GM18507 (cell line): Measurements from ENCODE around the gene UBE4B.
"Not testable (repeated sequence)": the region's sequence is repeated elsewhere in the genome, so short reads cannot be mapped to it uniquely, and the experiment has no call there.

Experiments used
- DNase-seq: peaks from one replicate; pipeline ENCODE4 v3.0.0; 2011; ENCODE audit warnings: low read depth; ENCODE audit not compliant: insufficient read length; ENCODE audit errors: extremely low spot score
- FAIRE-seq: peaks from 2 replicates; lab custom pipeline; 2011; peaks lifted over from hg19 to GRCh38; lab: Jason Lieb, UNC

UBE4B gene

DNA sequence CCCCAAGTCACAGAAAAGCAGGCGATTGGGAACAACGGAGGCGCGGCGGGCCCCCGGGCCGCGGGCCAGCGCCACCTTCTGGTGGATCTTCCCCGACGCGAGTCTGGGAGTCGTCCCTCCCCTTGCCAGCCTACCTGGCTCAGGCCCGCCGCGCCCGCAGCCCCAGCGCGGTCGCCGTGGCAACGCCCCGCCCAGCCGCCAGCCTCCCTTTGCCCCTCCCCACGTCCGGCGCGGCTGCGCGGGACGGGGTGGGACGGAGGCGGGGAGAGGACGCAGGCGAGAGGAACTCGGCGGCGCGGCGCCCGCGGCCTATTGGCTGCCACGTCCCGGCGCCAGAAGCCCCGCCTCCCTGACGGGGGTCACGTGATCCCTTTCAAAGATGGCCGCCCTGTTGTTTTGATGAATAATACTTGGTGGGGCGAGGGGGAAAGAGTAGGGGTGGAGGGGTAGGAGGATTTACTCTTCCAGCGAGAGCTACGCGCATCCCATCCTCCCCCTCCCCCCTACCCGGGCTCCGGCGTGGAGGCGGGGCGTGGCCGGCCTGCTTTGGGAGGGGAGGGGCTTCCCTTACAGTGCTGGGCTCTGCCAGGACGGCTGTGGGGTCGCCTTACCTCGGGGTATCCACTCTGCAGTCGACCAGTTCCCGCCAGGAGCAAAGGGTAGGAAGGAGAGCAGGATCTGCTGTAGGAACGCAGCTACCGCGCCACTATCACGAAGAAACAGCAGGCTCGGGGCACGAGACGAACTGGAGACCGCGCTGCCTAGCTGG, at the start of gene UBE4B:
Gene UBE4B (plus strand): TSS at position 369 of the 769 bp plus-strand sequence. CDS start 713 bp downstream, outside the sequence.
- FAIRE-seq (peak; percentile 95), DNase-seq (peak; percentile 96)

DNA sequence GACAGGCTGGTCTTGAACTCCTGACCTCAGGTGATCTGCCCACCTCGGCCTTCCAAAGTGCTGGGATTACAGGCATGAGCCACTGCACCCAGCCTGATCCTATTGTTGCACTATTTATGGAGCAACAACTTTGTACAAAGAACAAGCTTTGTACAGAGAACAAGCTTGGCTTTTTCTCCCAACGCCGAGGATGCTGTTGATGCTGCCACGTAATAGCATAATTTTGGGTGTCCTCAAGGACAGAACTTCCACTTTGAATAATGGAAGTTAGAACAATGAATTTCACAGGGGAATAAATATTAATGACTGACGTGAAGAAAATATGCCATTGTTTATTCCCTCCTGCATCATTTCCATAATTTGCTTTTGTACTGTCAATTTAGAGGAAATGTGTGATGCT, 48.5 kb upstream of the UBE4B start:
- DNase-seq (no peak), FAIRE-seq (no peak)

DNA sequence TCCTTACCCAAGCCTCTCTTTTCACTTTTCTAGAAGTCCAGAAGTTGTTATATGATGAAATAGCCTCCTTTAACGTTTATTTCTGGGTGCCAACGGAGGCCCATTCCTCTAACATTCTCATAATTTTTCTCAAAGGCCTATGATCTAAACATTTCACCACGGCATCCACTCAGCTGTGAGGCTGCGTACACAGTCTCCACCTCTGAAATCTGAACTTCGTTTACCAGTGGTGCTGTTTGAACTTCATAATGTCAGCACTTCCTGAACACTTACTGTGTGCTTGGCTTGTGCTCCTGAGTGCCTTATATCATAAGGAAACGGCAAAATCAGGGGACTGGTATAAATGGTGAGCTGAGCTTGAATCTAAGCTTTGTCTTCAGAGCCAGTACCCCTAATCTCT, 47.8 kb upstream of the UBE4B start:
- no peak for FAIRE-seq

DNA sequence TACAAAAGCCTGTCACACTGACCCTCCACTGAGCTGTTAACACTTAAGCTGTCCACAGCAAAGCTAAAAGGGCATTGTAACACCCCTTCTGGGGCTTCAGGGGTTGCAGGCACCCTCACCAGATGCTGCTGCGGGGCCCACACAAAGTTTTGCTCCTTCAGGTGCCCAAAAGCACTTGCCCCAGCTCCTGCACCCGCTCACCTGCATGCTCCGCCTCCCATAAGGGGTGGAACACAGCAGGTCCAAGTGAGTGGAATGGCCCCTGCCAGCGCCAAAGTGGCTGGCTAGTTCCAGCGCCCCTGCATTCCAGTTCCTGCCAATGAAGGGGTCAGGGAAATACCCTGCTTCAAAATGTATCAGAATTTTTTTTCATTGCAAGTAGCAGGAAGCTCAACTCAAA, 43.0 kb upstream of the UBE4B start:
- no peak for FAIRE-seq
- DNase-seq: no peak

More for the DNA sequence above, 47.8 kb upstream of the UBE4B start:
- no peak for DNase-seq

DNA sequence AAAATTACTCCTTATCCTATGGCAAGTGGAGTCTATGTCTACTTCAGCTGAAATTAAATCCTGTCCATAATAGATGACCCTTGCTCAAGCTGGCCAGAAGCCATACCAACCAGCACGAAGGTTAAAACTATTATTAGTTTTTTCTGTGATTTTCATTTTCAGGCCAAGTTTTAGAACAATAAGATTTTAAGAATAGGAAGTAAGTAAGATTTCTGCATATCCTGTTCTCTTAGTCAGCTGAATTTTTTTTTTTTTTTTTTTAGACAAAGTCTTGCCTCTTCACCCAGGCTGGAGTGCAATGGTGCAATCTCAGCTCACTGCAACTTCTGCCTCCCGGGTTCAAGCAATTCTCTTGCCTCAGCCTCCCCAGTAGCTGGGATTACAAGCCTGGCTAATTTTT, 41.8 kb upstream of the UBE4B start:
- DNase-seq (no peak), FAIRE-seq (no peak)

DNA sequence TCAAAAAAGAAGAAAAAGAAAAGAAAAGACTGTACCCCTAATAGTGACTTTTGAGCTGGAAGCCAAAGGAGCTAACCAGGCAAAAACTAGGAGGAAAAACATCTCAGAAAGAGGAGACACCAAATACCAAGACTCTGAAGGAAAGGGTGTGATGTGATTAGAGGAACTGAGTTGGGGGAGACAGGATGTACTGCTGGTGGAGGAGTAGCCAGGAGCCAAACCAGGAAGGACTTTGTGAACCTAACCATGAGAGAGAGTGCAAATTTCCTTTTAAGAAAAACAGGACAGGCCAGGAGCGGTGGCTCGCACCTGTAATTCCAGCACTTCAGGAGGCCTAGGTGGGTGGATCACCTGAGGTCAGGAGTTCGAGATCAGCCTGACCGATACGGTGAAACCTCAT, 39.8 kb upstream of the UBE4B start:
- DNase-seq: no peak
- no peak for FAIRE-seq

DNA sequence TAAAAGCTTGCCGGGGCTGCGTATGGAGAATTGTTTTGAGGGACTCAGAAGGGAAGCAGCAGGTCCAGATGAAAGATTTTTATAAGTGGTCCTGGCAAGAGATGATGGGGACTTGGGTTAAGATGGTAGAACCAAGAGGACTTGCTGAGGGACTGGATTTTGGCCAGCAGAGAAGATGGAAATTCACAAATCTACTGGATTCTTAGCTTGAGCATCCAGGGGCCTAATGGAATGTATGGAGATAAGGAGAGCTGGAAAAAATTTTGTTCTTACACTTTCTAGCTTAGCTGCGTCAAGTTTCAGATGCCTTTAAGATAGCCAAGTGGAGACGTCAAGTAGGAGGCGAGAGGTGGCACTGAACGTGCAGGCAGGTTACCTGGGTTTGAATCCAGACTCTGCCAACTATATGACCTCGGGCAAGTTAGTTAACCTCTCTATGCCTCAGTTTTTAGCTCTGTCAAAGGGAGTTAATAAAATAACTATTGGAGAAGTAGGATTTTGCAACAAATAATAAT, 39.1 kb upstream of the UBE4B start:
- FAIRE-seq: no peak
- no peak for DNase-seq

DNA sequence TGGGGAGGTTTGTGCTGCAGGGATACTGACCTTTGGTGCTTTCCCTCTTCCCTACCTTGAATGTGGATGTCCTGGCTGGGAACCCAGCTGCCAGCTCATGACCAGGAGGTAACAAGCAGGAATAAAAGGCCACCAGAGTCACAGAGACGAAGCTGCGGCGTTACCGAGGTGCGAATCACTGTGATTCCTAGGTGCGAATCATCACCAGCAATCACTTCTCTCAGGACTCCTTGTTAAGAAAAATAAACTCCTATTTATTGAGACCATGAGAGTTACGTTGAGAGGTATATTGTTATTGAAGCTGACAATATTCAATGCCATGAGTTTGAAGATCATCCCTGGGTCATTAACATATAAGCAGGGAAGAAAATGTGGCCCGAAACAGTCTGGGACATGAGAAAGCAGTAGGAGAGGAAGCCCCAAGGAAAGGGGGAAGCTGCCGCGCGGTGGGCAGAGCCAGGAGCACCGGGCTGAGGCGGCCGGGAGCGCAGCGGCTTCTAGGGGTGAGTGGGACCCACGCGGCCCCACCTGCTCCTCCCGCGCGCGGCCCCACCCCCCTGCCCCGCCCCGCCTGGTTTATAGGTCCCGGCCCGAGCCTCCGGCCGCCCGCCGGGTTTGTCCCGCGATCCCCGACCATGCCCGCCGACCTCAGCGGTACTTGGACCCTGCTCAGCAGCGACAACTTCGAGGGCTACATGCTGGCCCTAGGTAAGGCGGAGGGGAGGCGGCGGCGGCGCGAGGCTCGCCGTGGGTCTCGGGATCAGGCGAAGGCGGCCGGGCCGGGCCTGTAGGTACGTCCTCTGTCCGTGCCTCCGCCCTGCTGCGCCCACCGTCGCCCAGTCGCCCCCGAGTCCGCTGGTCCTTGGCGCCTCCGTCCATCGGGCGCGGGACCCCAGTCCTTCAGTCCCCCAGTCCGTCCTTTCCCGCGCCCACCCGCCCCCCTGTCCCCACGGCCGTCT, 35.9 kb upstream of the UBE4B start, which contains the start of gene RBP7:
Gene RBP7 (plus strand): TSS at position 605 of the 959 bp plus-strand sequence. CDS start 31 bp downstream, at position 636.
- DNase-seq (no peak), FAIRE-seq (no peak)

DNA sequence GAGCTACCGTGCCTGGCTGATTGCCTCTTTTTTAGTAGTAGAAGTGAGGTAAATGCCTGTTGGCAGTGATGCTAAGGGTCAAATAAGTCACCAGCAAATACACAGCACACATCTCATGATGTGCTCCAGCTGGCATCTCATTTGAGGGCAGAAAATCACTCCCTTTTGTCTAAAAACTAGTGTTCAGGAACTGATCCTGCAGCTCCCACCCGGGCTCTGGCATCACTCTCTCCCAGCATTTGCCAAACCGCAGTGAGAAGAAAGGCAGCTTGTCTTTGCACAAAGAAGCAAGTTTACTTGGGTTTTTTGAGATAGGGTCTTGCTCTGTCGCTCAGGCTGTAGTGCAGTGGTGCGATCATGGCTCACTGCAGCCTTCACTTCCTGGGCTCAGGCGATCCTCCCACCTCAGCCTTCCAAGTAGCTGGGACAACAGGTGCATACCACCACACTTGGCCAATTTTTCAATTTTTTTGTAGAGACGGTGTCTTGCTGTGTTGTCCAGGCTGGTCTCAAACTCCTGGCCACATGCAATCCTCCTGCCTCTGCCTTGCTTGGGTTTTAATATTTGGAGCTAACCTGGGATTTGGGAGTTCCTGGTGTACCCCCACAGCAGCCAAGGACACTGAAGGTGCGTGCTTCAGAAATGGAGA, 31.6 kb upstream of the UBE4B start:
- FAIRE-seq (no peak), DNase-seq (no peak)

DNA sequence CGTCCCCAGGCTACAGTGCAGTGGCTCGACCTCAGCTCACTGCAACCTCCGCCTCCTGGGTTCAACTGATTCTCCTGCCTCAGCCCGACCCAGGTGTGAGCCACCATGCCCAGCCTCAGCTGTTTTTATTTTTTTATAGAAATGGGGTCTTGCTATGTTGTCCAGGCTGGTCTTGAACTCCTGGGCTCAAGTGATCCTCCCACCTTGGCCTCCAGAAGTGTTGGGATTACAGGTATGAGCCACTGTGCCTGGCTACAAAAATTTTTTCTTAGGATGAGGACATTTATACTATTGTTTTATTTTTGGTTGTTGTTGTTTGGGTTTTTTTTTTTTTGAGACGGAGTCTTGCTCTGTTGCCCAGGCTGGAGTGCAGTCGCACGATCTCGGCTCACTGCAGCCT, 27.5 kb upstream of the UBE4B start:
- not testable (repeated sequence) for FAIRE-seq, DNase-seq

DNA sequence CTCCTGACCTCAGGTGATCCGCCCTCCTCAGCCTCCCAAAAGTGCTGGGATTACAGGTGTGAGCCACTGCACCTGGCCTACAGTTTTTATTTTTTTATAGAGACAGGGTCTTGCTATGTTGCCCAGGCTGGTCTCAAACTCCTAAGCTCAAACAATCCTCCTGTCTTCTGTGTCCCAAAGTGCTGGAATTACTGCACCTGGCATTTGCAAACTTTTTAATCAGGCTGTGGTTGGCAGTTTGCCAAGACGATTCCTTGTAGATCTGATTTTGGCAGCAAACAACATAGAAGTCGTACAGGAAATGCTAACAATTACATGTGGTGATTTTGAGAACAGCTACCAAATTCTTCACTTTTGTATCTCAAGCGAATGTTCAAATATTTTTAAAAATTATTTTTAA, 25.6 kb upstream of the UBE4B start:
- FAIRE-seq: no peak
- DNase-seq: no peak

DNA sequence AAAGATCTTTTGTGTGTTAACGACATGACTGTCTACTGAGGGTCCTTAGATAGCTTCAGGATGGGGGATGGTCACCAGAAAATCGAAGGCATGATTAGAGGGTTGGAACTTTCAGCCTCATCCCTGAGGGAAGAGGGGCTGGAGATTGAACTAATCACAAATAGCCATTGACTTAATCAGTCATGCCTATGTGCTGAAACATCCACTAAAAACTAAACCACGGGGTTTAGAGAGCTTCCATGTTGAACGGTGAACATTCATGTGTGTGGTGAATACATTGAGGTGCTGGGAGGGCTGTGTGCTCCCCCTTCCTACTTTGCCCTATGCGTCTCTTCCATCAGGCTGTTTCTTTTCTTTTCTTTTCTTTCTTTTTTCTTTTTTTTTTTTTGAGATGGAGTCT, 18.7 kb upstream of the UBE4B start:
- DNase-seq (no peak), FAIRE-seq (no peak)

DNA sequence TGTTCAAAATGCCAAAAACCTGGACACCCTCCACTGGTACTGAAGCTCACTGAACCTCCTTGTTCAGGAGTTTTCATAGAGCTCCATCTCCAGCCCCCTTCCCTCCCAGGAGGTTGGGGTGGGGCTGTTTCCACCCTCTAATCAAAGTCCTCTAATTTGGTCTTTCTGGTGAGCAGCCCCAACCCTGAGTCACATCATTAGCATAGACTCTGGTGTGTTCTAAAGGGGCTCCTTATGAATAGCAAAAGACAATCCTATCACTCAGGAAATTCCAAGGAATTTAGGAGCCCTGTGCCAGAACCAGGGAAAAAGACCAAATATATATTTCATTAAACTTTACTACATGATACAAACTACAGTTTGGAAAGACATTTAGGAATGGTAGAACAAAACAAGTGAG, 13.2 kb upstream of the UBE4B start:
- DNase-seq: no peak
- FAIRE-seq: no peak

DNA sequence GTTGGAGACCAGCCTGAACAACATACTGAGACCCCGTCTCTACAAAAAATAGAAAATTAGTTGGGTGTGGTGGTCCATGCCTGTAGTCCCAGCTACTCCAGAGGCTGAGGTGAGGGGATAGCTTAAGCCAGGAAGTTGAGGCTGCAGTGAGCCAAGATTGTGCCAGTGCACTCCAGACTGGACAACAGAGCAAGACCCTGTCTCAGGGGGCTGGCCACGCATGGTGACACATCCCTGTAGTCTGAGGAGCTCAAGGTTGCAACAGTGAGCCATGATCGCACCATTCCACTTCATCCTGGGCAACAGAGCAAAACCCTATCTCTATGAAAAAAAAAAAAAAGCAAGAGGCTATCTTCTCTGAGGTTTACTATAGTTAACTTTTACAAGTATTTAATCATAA, 12.7 kb upstream of the UBE4B start:
- no peak for FAIRE-seq
- no peak for DNase-seq

DNA sequence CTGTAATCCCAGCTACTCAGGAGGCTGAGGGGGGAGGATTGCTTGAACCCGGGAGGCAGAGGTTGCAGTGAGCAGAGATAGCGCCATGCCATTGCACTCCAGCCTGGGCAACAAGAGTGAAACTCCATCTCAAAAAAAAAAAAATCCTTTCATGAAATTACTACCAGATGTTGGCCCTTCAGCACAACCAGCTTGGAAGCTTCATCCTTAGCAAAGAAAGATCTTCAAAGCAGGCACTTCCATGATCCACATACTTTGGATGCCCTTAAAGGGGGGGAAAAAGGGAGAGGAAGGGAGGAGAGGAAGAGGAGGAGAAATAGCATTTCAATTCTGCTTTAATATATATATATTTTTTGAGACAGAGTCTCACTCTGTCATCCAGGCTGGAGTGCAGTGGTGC, 12.1 kb upstream of the UBE4B start:
- not testable (repeated sequence) for DNase-seq, FAIRE-seq

DNA sequence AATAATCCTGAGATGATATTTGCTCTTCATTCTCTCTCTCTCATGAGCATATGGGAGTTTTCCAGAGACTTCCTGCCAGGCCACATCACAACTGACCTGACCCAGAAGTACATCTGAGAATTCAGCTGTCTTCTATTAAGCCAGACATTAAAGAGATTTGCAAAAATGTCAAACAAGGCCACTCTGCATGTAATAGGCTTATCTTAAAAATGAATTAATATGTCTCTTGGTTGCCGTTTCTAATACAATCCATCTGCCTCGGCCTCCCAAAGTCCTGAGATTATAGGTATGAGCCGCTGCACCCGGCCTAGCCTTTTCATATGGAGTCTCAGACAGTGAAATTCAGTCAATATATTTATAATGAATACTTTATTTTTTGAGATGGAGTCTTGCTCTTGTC, 10.8 kb upstream of the UBE4B start:
- DNase-seq, FAIRE-seq: not testable (repeated sequence)

DNA sequence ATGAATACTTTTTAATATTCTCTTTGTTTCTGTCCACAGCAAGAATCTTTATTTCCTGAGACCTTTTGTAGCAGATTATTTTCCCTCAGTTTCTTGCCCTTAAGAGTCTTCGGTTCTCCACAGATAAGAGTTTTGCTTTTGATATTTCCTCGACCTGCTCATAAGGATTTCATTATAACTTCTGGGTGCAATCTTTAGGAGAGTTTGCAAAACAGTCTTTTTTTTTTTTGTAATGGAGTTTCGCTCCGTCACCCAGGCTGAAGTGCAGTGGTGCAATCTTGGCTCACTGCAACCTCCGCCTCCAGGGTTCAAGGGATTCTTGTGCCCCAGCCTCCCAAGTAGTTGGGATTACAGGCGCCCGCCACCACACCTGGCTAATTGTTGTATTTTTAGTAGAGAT, 10.1 kb upstream of the UBE4B start:
- FAIRE-seq (no peak), DNase-seq (no peak)

DNA sequence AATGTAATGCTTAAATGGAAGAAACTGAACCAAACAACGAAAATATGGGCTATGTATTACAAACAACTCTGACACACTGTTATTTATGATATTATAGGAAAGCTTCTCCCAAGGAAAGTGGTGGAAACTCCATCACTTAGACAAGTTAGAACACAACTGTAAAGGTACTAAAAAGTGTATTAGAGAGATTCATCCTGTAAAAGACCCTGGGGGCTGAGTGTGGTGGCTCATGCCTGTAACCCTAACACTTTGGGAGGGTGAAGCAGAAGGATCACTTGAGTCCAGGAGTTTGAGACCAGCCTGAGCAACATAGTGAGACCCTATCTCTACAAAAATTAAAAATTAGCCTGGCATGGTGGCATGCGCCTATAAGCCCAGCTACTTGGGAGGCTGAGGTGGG, 7.4 kb upstream of the UBE4B start:
- no peak for DNase-seq
- FAIRE-seq: no peak

DNA sequence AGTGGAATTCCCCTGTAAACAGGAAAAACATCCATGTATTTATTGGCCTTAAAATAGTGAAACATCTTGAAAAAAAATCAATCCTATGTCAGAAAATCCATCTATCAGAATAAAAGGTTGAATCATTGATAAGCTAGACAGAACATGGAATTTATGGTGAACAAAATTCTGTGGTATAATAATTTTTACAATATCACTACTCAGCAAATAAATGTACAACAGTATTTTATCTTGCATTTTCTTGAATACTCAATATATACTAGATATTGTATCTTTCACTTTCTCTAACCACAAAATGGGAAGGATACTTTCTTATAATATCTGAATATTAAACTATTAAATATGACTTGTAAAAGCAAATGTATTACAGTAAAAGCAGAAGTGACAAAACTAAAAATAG, 5.7 kb upstream of the UBE4B start:
- no peak for FAIRE-seq

More for the DNA sequence above, 5.7 kb upstream of the UBE4B start:
- DNase-seq: no peak
